Nephron (organoid): Measurements from ENCODE around the gene AK1.

Experiments
- H3K27ac Mint-ChIP-seq, 3 experiments: 2 replicates each; pipeline ENCODE4 v1.8.0; 2020; ENCODE audit warnings: mixed read lengths in 3 of 3, mild to moderate bottlenecking in 2 of 3, moderate library complexity in 1 of 3
- H3K27me3 Mint-ChIP-seq: 2 replicates; pipeline ENCODE4 v1.8.0; 2021; ENCODE audit warnings: low read depth, mild to moderate bottlenecking, moderate library complexity, mixed read lengths
- H3K36me3 Mint-ChIP-seq: 2 replicates; pipeline ENCODE4 v1.8.0; 2020; ENCODE audit warnings: low read depth, mixed read lengths
- H3K4me1 Mint-ChIP-seq: 2 replicates; pipeline ENCODE4 v1.8.0; 2020; ENCODE audit warnings: mixed read lengths
- H3K4me3 Mint-ChIP-seq, 3 experiments: 2 replicates each; pipeline ENCODE4 v1.8.0; 2020; ENCODE audit warnings: mild to moderate bottlenecking in 3 of 3, mixed read lengths in 3 of 3, moderate library complexity in 2 of 3
- H3K9me3 Mint-ChIP-seq: 2 replicates; pipeline ENCODE4 v1.8.0; 2020; ENCODE audit warnings: mixed read lengths
- CTCF ChIP-seq, 3 experiments: fragments of 200-600 bp; sonication (generic); IDR thresholded peaks; one replicate each; pipeline ENCODE4 v1.5.0; 2021; ENCODE audit warnings: antibody characterized with exemption in 3 of 3; ENCODE audit not compliant: unreplicated experiment in 3 of 3

Gene AK1

GRCh38 chr9:127877566-127877998 is at the start of gene AK1:
Gene AK1, minus strand, starts transcription at chr9:127877675. Its CDS starts 3,058 bp downstream, at chr9:127874617.
- H3K4me3 Mint-ChIP-seq = peak within 1 kb of the TSS; percentile 85 to 94 (median 90)

DNA sequence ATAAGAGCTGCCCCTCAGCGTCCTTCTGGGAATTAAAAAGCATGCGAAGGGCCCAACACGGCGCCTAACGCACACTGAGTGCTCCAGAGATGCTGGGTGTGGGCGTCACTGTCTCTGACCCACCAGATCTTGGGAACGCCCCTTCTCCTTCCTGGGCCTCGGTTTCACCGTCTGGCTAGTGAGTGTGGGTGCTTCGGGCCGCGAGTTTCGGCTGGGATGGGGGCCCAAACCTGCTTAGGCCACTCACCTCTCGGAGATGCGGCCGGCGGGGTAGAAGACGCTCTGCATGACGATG is 49.4 kb upstream of the AK1 start:
- Mint-ChIP-seq H3K4me3 (peak overlapping the region in 2 of 3 experiments; percentile 40 to 67), H3K27me3 (peaks cover 75% of the 10 kb centered on the region), H3K4me1 (peaks cover 12% of the 10 kb centered on the region), H3K9me3 (no peaks in the 10 kb centered on the region), H3K36me3 (no peaks in the 10 kb centered on the region), H3K27ac (no peak overlapping the region)
- TF ChIP-seq CTCF (IDR thresholded peaks at IDR 0.05; ENCODE audit: unreplicated experiment in 3 of 3) = no peak

More at GRCh38 chr9:127877566-127877998, at the start of gene AK1:
- peaks cover 3% of the 10 kb centered on the region for H3K36me3 Mint-ChIP-seq
- H3K27me3 Mint-ChIP-seq = no peaks in the 10 kb centered on the region
- TF ChIP-seq CTCF (IDR thresholded peaks at IDR 0.05; ENCODE audit: unreplicated experiment in 3 of 3) = no peak
- peak within 1 kb of the TSS; percentile 65 to 81 (median 66) for H3K27ac Mint-ChIP-seq
- H3K9me3 Mint-ChIP-seq = no peaks in the 10 kb centered on the region
- H3K4me1 Mint-ChIP-seq = peaks cover 25% of the 10 kb centered on the region

GRCh38 chr9:127925959-127926905 is 48.8 kb upstream of the AK1 start:
- no peak for TF ChIP-seq CTCF (IDR thresholded peaks at IDR 0.05; ENCODE audit: unreplicated experiment in 3 of 3)
- Mint-ChIP-seq H3K4me3 (peak overlapping the region; percentile 17 to 40 (median 21)), H3K27ac (no peak overlapping the region), H3K36me3 (no peaks in the 10 kb centered on the region), H3K4me1 (peaks cover 7% of the 10 kb centered on the region), H3K27me3 (peaks cover 71% of the 10 kb centered on the region), H3K9me3 (no peaks in the 10 kb centered on the region)

DNA sequence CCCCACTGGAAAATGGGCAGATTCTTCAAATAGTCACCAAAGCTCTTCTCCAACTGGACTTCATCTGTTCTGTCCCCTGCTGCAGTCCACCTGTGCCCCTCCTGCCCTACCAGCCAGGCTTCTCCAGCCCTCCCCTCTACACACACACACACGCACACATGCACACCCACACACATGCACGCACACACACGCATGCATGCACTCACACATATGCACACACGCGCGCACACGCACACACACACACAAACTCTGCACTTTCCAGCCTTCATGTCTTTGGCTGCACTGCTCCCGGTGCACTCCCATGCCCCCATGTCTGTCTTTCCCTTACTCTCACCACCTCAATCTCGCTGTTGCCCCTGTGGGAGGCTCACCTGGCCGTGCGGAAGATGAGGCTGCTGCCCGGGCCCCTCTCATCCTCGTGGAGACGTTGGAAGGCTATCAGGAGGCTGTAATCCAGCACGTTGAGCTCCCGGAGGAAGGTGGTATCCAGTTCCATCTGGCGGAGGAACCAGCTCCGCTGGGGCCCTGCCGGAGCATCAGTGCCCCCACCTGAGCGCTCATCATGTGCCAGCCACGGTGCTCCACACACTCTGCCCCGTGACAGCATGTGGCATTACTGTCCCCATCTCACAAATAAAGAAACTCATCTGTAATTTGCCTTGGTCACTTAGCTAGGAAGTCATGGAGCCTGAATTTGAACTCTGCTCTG is 47.4 kb upstream of the AK1 start:
- peaks cover 74% of the 10 kb centered on the region for H3K27me3 Mint-ChIP-seq
- H3K4me3 Mint-ChIP-seq = no peak overlapping the region
- no peaks in the 10 kb centered on the region for H3K9me3 Mint-ChIP-seq
- no peaks in the 10 kb centered on the region for H3K36me3 Mint-ChIP-seq
- H3K27ac Mint-ChIP-seq = no peak overlapping the region
- no peak for TF ChIP-seq CTCF (IDR thresholded peaks at IDR 0.05; ENCODE audit: unreplicated experiment in 3 of 3)
- peaks cover under 1% of the 10 kb centered on the region for H3K4me1 Mint-ChIP-seq

DNA sequence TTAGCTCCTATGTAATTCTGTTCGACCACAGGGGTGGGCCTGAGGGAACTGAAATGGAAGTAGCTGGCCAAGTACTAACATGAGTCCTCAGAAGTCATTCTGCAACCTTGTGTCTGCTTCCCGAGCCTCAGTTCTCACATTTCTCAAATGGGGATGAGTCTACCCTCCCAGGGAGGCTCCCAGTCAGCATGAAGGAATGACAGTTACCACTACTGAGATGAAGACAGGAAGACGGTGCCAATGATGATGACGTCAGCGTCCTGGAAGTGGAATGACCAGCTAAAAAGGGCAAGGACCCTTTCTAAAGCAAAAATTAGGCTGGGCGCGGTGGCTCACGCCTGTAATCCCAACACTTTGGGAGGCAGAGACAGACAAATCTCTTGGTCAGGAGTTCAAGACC is 46.3 kb upstream of the AK1 start:
- Mint-ChIP-seq H3K4me3 (no peak overlapping the region), H3K4me1 (peaks cover 8% of the 10 kb centered on the region), H3K27me3 (peaks cover 69% of the 10 kb centered on the region), H3K27ac (no peak overlapping the region), H3K36me3 (no peaks in the 10 kb centered on the region), H3K9me3 (no peaks in the 10 kb centered on the region)
- no peak for TF ChIP-seq CTCF (IDR thresholded peaks at IDR 0.05; ENCODE audit: unreplicated experiment in 3 of 3)
